GM19395 (cell line): ENCODE measurements around the gene PLXNA4.

Experiments
- ATAC-seq: cut with Tn5 transposase; IDR thresholded peaks from one replicate; pipeline ENCODE4 v1.9.1; 2021; ENCODE audit warnings: mild to moderate bottlenecking, moderate library complexity; ENCODE audit not compliant: unreplicated experiment

PLXNA4 gene

DNA sequence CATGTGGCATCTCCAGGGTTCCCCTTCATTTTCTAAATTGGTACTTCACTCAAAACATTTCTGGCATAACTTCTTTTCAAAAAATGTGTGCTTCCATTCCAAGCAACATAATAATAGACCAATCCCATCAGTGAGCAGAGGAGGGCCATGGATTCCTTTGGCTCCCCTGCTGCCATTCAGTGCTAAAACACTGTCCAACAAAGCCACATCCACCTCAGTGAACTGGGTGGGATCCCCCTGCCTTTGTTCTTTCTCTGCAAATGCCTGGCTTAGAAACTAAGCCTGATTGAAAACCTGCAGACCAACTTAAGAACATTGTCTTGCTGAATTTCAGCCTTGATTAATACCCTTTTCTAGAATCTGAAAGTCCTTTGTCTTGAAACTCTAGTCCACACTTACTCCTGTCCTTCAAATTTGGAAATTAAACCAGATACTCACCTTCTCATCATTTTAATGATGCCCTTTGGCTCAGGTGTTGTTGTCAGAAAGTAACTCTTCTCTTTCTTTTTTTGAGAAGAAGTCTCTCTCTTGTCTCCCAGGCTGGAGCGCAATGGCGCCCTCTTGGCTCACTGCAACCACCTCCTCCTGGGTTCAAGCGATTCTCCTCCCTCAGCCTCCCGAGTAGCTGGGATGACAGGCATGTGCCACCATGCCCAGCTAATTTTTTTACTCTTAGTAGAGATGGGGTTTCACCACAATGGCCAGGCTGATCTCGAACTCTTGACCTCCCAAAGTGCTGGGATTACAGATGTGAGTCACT, 132.3 kb downstream of the PLXNA4 start:
- ATAC-seq: no peak

DNA sequence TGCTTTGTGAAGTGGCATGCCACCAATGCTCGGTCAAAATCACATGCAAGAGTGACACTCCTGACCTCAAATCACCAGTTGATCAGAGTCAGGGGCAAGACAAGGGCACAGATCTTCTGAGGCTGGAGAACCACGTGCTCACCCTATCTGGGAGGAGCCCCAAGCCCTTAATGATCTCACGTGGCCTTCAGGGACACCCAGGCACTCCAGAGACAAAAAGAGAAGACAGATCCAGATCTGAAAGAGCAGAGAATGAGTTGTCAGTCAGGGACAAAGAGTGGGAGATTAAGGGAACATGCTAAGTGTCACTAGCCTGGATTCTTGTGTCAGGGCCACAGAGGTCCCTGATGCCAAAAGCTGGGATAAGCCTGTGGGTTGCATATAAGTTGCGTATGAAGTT, 134.3 kb downstream of the PLXNA4 start:
- no peak for ATAC-seq

- ATAC-seq: no peak
Measured at GRCh38 chr7:132440151-132440550, 136.1 kb downstream of the PLXNA4 start.

- ATAC-seq: no peak
Measured at GRCh38 chr7:132438926-132439325, 137.3 kb downstream of the PLXNA4 start.

DNA sequence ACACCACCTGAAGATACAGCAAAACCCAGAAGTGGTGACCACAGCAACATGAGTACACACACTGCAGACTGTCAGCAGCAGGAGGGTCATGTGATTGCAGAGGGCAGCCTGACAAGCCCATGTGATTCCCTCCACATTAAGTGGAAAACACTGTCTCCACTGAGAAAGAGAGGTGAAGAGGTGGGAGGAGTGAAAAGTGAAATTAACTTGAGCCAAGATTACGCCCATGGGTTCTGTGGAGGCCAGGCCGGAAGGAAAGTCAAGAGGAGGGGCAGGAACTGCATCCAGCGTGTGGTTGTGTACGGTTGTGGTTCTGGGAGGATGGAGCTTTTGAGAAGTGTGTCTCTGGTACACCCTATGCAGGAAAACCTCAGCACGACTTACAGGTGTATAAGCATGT, 138.5 kb downstream of the PLXNA4 start:
- ATAC-seq: no peak

DNA sequence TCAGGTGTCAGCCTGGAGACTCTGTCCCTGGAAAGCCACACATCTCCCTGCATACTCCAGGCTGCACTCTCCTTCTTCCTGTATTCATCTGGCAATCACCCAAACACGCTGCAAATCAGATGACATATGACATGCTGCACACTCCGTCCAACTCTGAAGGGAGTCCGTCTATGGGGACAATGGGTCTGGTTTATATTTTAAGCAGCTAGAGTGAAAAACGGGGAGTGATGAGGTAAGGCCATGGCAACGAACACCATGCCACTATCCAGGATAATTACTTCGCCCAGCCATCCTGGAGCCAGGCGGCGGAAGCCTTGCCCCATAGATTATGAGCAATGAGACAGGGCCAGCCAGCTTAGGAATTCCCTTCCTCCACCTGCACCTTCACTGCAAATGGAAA, 140.1 kb downstream of the PLXNA4 start:
- no peak for ATAC-seq

- no peak for ATAC-seq
Measured at GRCh38 chr7:132435016-132435990, 141.0 kb downstream of the PLXNA4 start.

GRCh38 chr7:132434041-132434440, 142.2 kb downstream of the PLXNA4 start:
- ATAC-seq: no peak

GRCh38 chr7:132433301-132433700, 143.0 kb downstream of the PLXNA4 start:
- no peak for ATAC-seq

- no peak for ATAC-seq
Measured at GRCh38 chr7:132430861-132431822, 145.1 kb downstream of the PLXNA4 start.

- no peak for ATAC-seq
Measured at GRCh38 chr7:132430041-132430855, 146.0 kb downstream of the PLXNA4 start.

GRCh38 chr7:132429181-132429580, 147.1 kb downstream of the PLXNA4 start:
- ATAC-seq: no peak

DNA sequence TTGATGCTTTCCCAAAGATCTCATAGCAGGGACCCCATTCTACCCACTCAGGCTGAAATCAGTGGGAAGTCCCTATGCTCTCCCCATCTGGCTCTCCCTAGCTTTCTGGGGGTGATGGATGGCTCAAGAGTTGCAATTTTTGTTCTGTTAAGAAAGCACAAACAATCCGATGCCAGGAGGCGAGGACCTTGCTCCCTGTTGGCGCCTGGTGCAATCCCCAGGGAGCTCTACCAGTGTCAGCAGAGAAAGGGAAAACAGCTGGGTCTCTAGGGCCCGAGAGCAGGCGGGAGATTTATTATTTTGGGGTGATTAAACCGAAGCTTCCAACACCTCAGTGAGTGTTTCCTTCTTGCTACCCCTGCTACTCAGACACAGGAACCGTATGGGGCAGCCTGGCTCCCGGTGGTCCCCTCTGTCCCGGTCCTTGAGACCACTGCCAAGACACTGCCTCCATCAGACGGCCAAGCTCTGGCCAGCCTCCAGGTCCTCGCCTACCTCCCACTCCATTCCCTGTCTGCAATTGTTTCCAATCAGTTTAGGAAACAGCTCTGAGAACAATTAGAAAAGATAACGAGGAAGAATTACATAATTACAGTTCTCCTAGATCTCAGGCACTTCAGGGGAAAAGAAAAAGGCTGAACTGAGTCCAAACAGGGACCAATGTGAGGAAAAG, 147.9 kb downstream of the PLXNA4 start:
- ATAC-seq: no peak

- ATAC-seq: no peak
Measured at GRCh38 chr7:132425942-132426341, 150.3 kb downstream of the PLXNA4 start.

DNA sequence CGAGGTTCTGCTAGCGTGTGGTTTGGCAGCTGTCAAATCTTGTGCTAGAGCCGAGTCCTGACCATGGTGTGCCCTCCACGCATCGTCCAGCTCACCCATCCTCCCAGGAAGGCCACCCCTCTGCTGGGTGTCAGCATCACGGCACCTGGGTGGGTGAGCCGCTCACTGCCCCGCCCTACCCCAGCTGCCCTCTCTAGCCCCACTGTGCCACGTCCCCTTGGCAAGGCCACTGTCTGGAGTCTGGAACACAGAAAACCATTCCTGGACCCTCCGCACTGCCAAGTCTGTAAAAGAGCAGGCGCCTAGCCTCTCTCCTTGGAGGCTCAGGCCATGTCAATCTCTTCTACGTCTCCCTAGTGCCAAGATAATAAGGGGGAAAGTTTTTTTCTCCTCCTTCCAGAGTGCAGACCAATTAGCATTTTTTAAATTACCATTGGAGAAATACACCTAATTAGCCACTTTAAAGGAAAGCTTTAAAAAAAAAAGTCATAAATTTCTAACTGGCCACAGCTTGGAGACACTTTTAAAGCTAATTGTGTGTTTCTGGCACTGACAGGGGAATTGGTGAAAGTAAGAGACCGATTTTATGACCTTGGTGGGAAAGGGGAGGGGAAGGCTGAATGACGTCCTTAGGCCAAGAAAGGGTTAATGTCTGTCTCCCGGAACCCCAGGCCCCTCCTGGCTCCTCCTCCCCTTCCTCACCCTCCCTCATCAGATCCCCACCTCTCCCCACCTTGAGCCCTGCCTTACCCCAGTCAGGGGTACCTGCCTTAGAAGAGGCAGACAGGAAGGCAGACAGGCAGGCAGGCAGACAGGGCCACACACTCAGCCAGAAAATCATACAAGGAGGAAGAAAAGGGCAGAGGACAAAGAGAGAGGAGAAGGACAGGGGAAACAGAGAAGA, 151.2 kb downstream of the PLXNA4 start:
- no peak for ATAC-seq

GRCh38 chr7:132424277-132424676, 152.0 kb downstream of the PLXNA4 start:
- no peak for ATAC-seq

- no peak for ATAC-seq
Measured at GRCh38 chr7:132423594-132424200, 152.6 kb downstream of the PLXNA4 start.
